Keratinocyte (primary cell): Measurements from ENCODE around the gene TCIRG1. TPM values are rescaled to one million over a fixed set of nuclear protein-coding genes. Genes with fewer than 3 reads are reported as not detected.
A peak's percentile ranks its signal among the peaks of the same experiment; 100 is the strongest.

Experiments used
- DNase-seq: peaks from one replicate; pipeline ENCODE4 v3.0.0-alpha.2; 2011; ENCODE audit warnings: low read depth, missing footprints, low spot score
- FAIRE-seq: peaks from 2 replicates; lab custom pipeline; 2011; peaks lifted over from hg19 to GRCh38; lab: Jason Lieb, UNC
- H2AFZ ChIP-seq: 2 replicates; pipeline ENCODE4 v1.6.0; 2012; ENCODE audit warnings: low read length, control low read depth, inconsistent platforms; ENCODE audit not compliant: control insufficient read depth
- H3K27ac ChIP-seq: 2 replicates; pipeline ENCODE4 v1.5.1; 2011; ENCODE audit warnings: low read length; ENCODE audit not compliant: control insufficient read depth, insufficient read depth
- H3K27me3 ChIP-seq: 3 replicates; pipeline ENCODE4 v1.6.0; 2011; ENCODE audit warnings: low read length; ENCODE audit not compliant: control insufficient read depth, insufficient read depth; ENCODE audit errors: extremely low read depth
- H3K36me3 ChIP-seq, 2 experiments: 2 replicates in 1 of 2; 3 replicates in 1 of 2; pipeline ENCODE4 v1.5.1; 2011; ENCODE audit warnings: low read length in 2 of 2, mild to moderate bottlenecking in 1 of 2; ENCODE audit not compliant: control insufficient read depth in 2 of 2, insufficient read depth in 2 of 2; ENCODE audit errors: extremely low read depth in 1 of 2
- H3K4me1 ChIP-seq: 3 replicates; pipeline ENCODE4 v1.5.1; 2011; ENCODE audit warnings: low read length; ENCODE audit not compliant: control insufficient read depth, insufficient read depth; ENCODE audit errors: extremely low read depth
- H3K4me2 ChIP-seq: 3 replicates; pipeline ENCODE4 v1.6.0; 2011; ENCODE audit warnings: low read depth, low read length; ENCODE audit not compliant: control insufficient read depth, insufficient read depth; ENCODE audit errors: extremely low read depth
- H3K4me3 ChIP-seq, 3 experiments: fragments of 200-600 bp in 1 of 3; sonication (generic) in 1 of 3; 2 replicates in 2 of 3; 3 replicates in 1 of 3; pipeline ENCODE4 v1.5.1; 2011 to 2016; ENCODE audit warnings: low read length in 3 of 3, mild to moderate bottlenecking in 3 of 3, control low read depth in 2 of 3, inconsistent platforms in 1 of 3, low read depth in 1 of 3, mixed read lengths in 1 of 3, mixed run types in 1 of 3, moderate library complexity in 1 of 3; ENCODE audit not compliant: control insufficient read depth in 2 of 3, insufficient read depth in 2 of 3; ENCODE audit errors: extremely low read depth in 1 of 3
- H3K79me2 ChIP-seq: 2 replicates; pipeline ENCODE4 v1.6.0; 2012; ENCODE audit warnings: low read length; ENCODE audit not compliant: control insufficient read depth, insufficient read depth
- H3K9ac ChIP-seq: 3 replicates; pipeline ENCODE4 v1.6.0; 2011; ENCODE audit warnings: low read length; ENCODE audit not compliant: control insufficient read depth, insufficient read depth; ENCODE audit errors: extremely low read depth
- H3K9me1 ChIP-seq: 3 replicates; pipeline ENCODE4 v1.6.0; 2011; ENCODE audit warnings: low read length; ENCODE audit not compliant: control insufficient read depth, insufficient read depth; ENCODE audit errors: extremely low read depth
- H3K9me3 ChIP-seq: 2 replicates; pipeline ENCODE4 v1.5.1; 2012; ENCODE audit warnings: low read depth, low read length; ENCODE audit not compliant: control insufficient read depth
- H4K20me1 ChIP-seq: 3 replicates; pipeline ENCODE4 v1.6.0; 2011; ENCODE audit warnings: low read length; ENCODE audit not compliant: control insufficient read depth, insufficient read depth; ENCODE audit errors: extremely low read depth
- CTCF ChIP-seq, 3 experiments: IDR thresholded peaks in 1 of 3; conservative IDR thresholded peaks in 1 of 3; optimal IDR thresholded peaks in 1 of 3; 2 replicates in 2 of 3; 3 replicates in 1 of 3; pipeline versions ENCODE3 to v1.5.1; 2011; ENCODE audit warnings: low read length in 3 of 3, mild to moderate bottlenecking in 3 of 3, moderate library complexity in 2 of 3, control low read depth in 1 of 3, inconsistent platforms in 1 of 3; ENCODE audit not compliant: insufficient read depth in 2 of 3; ENCODE audit errors: extremely low read depth in 1 of 3
- EZH2 ChIP-seq: IDR thresholded peaks from one replicate; pipeline ENCODE4 v1.6.1; 2012; ENCODE audit warnings: inconsistent platforms, mild to moderate bottlenecking, low read length, moderate library complexity
- dilution Hi-C: fragments of 300-500 bp; cut with MboI; formaldehyde crosslinking; loops from one replicate; pipeline ENCODE4 v1.7.0; 2020; ENCODE audit warnings: low sequenced_read_pairs; ENCODE audit not compliant: extremely low pct_ligation_motif_present
- polyA plus RNA-seq, 5 experiments: library from polyadenylated mRNA; depleted of rRNA in 3 of 5; stranded (reverse) in 3 of 5; stranded (forward) in 1 of 5; unstranded in 1 of 5; fragments of >200 nt; gene quantifications; 1 replicate in 1 of 5; 2 replicates in 3 of 5; 3 replicates in 1 of 5; pipeline versions ENCODE4 v1.2.1 to v1.2.3, GENCODE V29; 2011 to 2012; ENCODE audit warnings: missing spikeins in 2 of 5, low read depth in 1 of 5, low replicate concordance in 1 of 5

Gene TCIRG1
- polyA plus RNA-seq, 1 donor (not counting 4 experiments of a cell fraction or from before 2014, with no cell fraction given) = 12.7 TPM

GRCh38 chr11:68038226-68038717 is 553 bp upstream of the TCIRG1 start:
- H3K4me1 ChIP-seq = peaks cover 7% of the 10 kb centered on the region
- H3K27ac ChIP-seq = peak overlapping the region; percentile 26
- H4K20me1 ChIP-seq = no peaks in the 10 kb centered on the region
- no peaks in the 10 kb centered on the region for H3K27me3 ChIP-seq
- H3K4me2 ChIP-seq = peak overlapping the region; percentile 87
- FAIRE-seq (no peak), DNase-seq (no peak)
- TF ChIP-seq EZH2 (no peak), CTCF (optimal IDR thresholded peaks at IDR 0.05 in 1 of 3, IDR thresholded peaks at IDR 0.05 in 1 of 3, conservative IDR thresholded peaks at IDR 0.05 in 1 of 3; ENCODE audit: extremely low read depth in 1 of 3, insufficient read depth in 2 of 3, low read length in 3 of 3) (no peak)
- peak overlapping the region; percentile 83 for H2AFZ ChIP-seq
- H3K36me3 ChIP-seq = peaks cover 11% of the 10 kb centered on the region in 2 experiments
- H3K9ac ChIP-seq = peak overlapping the region; percentile 74
- H3K79me2 ChIP-seq = peaks cover 5% of the 10 kb centered on the region
- dilution Hi-C loops = no loop called here
- no peaks in the 10 kb centered on the region for H3K9me3 ChIP-seq
- H3K9me1 ChIP-seq = no peaks in the 10 kb centered on the region
- H3K4me3 ChIP-seq = peak overlapping the region; percentile 68 to 84 (median 76)

GRCh38 chr11:68039526-68040086 is 781 bp downstream of the TCIRG1 start:
- Histone ChIP-seq H3K9me1 (no peaks in the 10 kb centered on the region), H4K20me1 (no peaks in the 10 kb centered on the region), H3K79me2 (peaks cover 5% of the 10 kb centered on the region), H3K27ac (no peak overlapping the region), H2AFZ (no peak overlapping the region), H3K9me3 (no peaks in the 10 kb centered on the region), H3K4me1 (peaks cover 7% of the 10 kb centered on the region), H3K4me2 (peak overlapping the region; percentile 87), H3K27me3 (no peaks in the 10 kb centered on the region), H3K36me3 (peaks cover 3 to 4% of the 10 kb centered on the region in 2 experiments), H3K4me3 (peak overlapping the region; percentile 68 to 84 (median 76)), H3K9ac (peak overlapping the region; percentile 74)
- DNase-seq = no peak
- TF ChIP-seq EZH2 (no peak), CTCF (optimal IDR thresholded peaks at IDR 0.05 in 1 of 3, IDR thresholded peaks at IDR 0.05 in 1 of 3, conservative IDR thresholded peaks at IDR 0.05 in 1 of 3; ENCODE audit: extremely low read depth in 1 of 3, insufficient read depth in 2 of 3, low read length in 3 of 3) (no peak)
- dilution Hi-C loops = no loop called here
- no peak for FAIRE-seq
